ENCODE data around the gene NRDE2.

Gene NRDE2

DNA sequence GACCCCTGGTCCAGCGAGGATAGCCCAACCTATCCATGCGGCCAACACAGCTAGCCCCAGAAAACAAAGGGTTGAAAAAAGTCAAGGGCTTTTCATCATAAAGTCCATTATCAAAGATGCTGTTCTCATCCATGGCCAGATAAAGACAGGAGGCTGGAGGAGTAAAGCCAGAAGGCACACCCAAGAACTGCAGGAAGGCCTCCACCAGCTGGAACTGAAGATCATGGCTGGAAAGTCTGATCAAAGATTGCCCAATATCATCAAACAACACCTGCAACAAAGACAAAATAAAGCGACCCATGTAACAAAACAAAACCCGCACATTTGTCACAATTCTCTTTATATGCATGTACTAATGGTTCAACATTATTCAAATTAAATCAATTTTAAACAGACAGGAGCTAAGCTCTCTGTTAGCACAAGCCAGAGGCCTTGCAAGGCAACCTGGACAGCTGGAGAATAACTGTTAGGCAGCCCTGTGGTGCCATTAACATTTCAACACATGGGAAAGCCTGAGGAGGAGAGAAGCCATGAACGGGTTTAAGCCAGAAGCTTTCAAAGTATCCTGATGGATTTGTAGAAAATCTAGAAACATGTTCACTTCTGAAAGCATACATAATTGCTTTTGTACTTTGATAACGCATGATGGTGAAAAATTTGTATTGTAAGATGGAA lies 41.3 kb downstream of the NRDE2 start:
- no peak overlapping the region for H3K4me3 ChIP-seq (ENCODE audit: low read length)
- DNase-seq (ENCODE audit: low read depth), result no peak
- TF ChIP-seq CTCF (conservative IDR thresholded peaks at IDR 0.05; ENCODE audit: low read depth, low read length), result no peak

DNA sequence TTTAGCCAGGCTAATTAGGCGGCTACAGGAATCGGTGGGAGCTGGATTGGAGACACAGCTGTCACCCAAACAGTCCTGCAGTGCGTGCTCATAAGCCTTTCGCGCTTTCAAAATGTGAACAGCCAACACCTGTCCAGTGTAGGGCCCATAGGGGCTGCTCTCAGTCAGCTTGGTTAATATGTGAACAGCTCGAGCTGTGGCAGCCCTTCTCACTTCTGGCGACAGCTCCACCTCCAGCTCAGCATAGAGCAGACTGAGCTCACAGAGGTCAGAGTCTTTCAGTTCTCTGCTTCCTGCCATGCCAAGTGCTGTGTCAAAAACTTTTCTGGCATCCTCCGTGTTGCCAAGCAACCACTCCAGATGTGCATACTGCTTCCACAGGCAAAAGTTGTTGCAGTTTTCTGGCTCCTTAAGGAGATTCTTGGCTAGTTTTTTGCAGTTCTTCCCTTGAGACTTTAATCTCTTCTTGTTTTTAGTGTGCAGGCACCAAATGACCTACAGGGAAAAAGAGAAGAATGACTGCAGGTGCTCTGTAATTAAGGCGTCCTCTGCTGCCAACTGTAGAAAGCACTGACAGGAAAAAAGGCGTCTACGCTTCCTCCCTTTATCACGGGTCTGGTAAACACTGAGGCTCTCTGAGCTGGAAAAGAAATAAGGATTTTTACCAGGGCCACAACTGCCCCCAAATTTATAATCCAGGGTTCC lies 42.9 kb downstream of the NRDE2 start:
- DNase-seq (ENCODE audit: low read depth), result no peak
- no peak overlapping the region for H3K4me3 ChIP-seq (ENCODE audit: low read length)
- TF ChIP-seq CTCF (conservative IDR thresholded peaks at IDR 0.05; ENCODE audit: low read depth, low read length), result no peak

DNA sequence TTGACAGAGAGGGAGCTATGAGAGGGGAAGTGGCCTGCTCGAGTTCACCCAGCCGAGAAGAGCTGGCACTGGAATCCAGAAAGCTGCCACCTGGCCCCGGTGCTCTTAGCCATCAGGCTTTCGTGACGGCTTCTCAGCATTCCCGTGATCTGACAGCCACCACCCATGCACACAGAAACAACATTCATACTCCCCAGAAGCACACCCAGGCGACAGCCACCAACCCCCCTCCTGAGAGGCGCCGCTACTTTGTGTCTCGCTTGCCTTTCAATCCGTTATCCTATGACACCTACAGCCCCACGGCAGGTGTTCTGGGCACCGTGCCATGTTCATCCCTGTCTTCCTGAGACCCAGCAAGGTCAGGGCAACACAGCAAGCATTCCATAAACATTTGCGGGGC lies 44.0 kb downstream of the NRDE2 start:
- H3K4me3 ChIP-seq (ENCODE audit: low read length), result no peak overlapping the region
- no peak for TF ChIP-seq CTCF (conservative IDR thresholded peaks at IDR 0.05; ENCODE audit: low read depth, low read length)
- no peak for DNase-seq (ENCODE audit: low read depth)

GRCh38 chr14:90281756-90282155 lies 50.0 kb downstream of the NRDE2 start:
- no peak for TF ChIP-seq CTCF (conservative IDR thresholded peaks at IDR 0.05; ENCODE audit: low read depth, low read length)
- DNase-seq (ENCODE audit: low read depth), result no peak
- no peak overlapping the region for H3K4me3 ChIP-seq (ENCODE audit: low read length)

GRCh38 chr14:90281261-90281660 lies 50.5 kb downstream of the NRDE2 start:
- DNase-seq (ENCODE audit: low read depth), result peak; percentile 56
- no peak overlapping the region for H3K4me3 ChIP-seq (ENCODE audit: low read length)
- no peak for TF ChIP-seq CTCF (conservative IDR thresholded peaks at IDR 0.05; ENCODE audit: low read depth, low read length)

GRCh38 chr14:90280096-90280495 lies 51.6 kb downstream of the NRDE2 start:
- no peak for DNase-seq (ENCODE audit: low read depth)
- H3K4me3 ChIP-seq (ENCODE audit: low read length), result no peak overlapping the region
- TF ChIP-seq CTCF (conservative IDR thresholded peaks at IDR 0.05; ENCODE audit: low read depth, low read length), result no peak
